ENCODE data around the gene HVCN1. TPM values are rescaled to one million over a fixed set of nuclear protein-coding genes. Genes with fewer than 3 reads are reported as not detected.
"Not testable (repeated sequence)": the region's sequence is repeated elsewhere in the genome, so short reads cannot be mapped to it uniquely, and the experiment has no call there.

HVCN1 gene, protein sequence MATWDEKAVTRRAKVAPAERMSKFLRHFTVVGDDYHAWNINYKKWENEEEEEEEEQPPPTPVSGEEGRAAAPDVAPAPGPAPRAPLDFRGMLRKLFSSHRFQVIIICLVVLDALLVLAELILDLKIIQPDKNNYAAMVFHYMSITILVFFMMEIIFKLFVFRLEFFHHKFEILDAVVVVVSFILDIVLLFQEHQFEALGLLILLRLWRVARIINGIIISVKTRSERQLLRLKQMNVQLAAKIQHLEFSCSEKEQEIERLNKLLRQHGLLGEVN
- total RNA-seq, result 1 to 10 TPM; 1.3 to 6.0 (median 1.9) TPM

DNA sequence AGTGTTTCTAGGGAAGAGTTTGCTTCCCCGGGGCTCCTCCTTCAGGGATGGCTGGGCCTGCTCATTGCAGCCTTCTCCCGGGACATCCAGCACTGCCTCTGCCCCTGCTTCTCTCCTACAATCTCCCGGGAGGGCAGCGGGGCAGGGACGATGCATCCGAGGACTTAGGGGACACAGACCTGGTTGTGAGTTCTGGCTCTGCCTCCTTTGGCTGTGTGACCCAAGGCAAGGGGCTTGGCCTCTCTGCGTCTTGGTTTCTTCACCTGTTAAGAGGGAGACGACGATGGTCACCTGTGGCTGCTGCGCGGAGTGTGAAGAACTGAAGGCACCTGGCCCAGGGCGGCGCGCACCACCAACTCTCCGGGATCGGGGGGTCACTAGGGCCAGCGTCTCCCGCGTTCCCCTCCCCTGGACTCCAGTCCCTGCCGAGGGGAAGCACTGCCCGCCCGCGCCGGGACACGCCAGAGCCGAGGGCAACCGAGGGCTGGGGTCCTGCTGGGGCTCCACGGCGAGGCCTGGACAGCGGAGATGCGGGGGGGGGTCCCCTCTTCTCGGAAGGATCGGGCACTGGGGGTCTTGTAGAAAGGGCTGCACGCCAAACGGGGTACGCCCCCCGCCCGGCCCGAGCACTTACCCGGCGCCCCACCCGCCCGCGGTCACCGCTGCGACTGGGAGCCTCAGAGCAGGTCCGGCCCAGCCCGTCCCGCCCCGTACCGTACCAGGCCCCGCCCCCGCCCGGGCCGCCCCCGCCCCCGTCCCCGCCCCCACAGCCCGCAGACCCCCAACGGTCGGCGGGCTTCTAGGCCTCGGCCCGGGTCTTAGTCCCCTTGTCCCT is at the start of gene HVCN1:
Gene HVCN1, minus strand, starts transcription at position 670 of the 835 bp plus-strand sequence. CDS start 5,870 bp downstream, outside the sequence.
- Histone ChIP-seq H3K36me3 (no peaks in the 10 kb centered on the region), H3K4me1 (peaks cover 23% of the 10 kb centered on the region), H3K27me3 (no peaks in the 10 kb centered on the region), H3K9me3 (no peaks in the 10 kb centered on the region), H3K27ac (peak within 1 kb of the TSS; percentile 67), H3K4me3 (peak within 1 kb of the TSS; percentile 78)
- WGBS, result 11% methylated on average over 3 of the region's 64 CpGs
- TF ChIP-seq, protein P1, sequence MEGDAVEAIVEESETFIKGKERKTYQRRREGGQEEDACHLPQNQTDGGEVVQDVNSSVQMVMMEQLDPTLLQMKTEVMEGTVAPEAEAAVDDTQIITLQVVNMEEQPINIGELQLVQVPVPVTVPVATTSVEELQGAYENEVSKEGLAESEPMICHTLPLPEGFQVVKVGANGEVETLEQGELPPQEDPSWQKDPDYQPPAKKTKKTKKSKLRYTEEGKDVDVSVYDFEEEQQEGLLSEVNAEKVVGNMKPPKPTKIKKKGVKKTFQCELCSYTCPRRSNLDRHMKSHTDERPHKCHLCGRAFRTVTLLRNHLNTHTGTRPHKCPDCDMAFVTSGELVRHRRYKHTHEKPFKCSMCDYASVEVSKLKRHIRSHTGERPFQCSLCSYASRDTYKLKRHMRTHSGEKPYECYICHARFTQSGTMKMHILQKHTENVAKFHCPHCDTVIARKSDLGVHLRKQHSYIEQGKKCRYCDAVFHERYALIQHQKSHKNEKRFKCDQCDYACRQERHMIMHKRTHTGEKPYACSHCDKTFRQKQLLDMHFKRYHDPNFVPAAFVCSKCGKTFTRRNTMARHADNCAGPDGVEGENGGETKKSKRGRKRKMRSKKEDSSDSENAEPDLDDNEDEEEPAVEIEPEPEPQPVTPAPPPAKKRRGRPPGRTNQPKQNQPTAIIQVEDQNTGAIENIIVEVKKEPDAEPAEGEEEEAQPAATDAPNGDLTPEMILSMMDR (IDR thresholded peaks at IDR 0.05), result no peak
- TF ChIP-seq POLR2A (IDR thresholded peaks at IDR 0.05) (no peak), POLR2AphosphoS5 (IDR thresholded peaks at IDR 0.05) (no peak), EP300 (IDR thresholded peaks at IDR 0.05) (no peak)
- peak in 1 of 2 donors; percentile 79 for DNase-seq (ENCODE audit: low spot score in 2 of 2)

DNA sequence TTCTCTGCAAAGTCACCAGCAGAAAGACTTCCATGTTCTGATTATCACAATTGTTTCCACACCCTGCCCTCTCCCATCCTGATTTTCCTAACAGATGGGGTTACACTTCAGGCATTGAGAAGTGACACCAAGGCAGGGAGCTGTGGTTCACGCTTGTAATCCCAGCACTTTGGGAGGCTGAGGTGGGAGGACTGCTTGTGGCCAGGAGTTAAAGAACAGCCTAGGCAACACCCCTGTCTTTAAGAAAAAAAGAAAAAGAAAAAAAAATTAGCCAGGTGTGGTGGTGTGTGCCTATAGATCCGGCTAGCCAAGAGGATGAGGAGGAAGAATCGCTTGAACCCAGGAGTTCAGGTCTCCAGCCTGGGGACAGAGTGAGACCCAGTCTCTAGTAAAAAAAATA is 48.6 kb upstream of the HVCN1 start:
- no peak for DNase-seq (ENCODE audit: low spot score in 2 of 2)
- H3K36me3 ChIP-seq, result no peaks in the 10 kb centered on the region
- H3K27me3 ChIP-seq, result no peaks in the 10 kb centered on the region
- H3K27ac ChIP-seq, result no peak overlapping the region
- peaks cover 54% of the 10 kb centered on the region for H3K4me1 ChIP-seq
- 63% methylated on average over 3 of the region's 3 CpGs for WGBS
- no peaks in the 10 kb centered on the region for H3K9me3 ChIP-seq
- no peak for TF ChIP-seq POLR2A (IDR thresholded peaks at IDR 0.05)
- TF ChIP-seq EP300 (IDR thresholded peaks at IDR 0.05), result no peak
- no peak for TF ChIP-seq POLR2AphosphoS5 (IDR thresholded peaks at IDR 0.05)
- TF ChIP-seq, protein P1 (IDR thresholded peaks at IDR 0.05), result no peak
- no peak overlapping the region for H3K4me3 ChIP-seq

DNA sequence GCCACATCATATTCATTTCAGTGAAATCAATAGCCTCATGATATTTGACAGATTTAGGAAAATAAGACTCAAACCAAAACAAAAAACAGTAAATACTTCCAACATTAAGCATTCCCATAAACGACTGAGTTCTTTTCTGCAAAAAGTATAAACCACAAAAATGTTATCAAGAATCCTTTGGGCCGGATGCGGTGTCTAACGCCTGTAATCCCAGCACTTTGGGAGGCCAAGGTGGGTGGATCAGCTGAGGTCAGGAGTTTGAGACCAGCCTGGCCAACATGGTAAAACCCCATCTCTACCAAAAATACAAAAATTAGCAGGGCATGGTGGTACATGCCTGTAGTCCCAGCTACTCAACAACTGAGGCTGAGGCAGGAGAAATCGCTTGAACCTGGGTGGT is 48.1 kb upstream of the HVCN1 start:
- 61% methylated on average over 5 of the region's 5 CpGs for WGBS
- H3K4me1 ChIP-seq, result peaks cover 58% of the 10 kb centered on the region
- not testable (repeated sequence) for H3K36me3 ChIP-seq; H3K27ac ChIP-seq; DNase-seq (ENCODE audit: low spot score in 2 of 2); H3K9me3 ChIP-seq; H3K27me3 ChIP-seq; H3K4me3 ChIP-seq

DNA sequence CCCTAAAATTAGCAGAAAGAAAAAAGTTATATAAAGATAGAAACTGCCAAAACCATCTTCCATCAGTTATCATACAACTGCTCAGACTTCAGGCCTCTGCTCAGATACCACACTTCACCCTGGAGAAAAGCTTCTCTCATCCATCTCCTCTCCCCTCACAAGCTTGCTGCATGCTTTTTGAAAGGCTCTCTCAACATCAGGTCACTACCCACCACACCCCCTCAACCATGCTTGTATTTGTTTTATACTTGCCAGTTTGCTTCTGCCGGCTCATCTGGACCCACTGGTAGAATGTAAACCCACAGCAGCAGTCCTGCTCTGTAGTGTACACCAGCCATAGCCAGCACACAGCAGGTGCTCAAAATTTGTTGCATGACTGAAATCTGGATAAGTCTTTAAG is 45.0 kb upstream of the HVCN1 start:
- no peak overlapping the region for H3K27ac ChIP-seq
- H3K9me3 ChIP-seq, result no peaks in the 10 kb centered on the region
- H3K27me3 ChIP-seq, result no peaks in the 10 kb centered on the region
- peaks cover 34% of the 10 kb centered on the region for H3K4me1 ChIP-seq
- 66% methylated on average over 1 of the region's 1 CpG for WGBS
- no peak for TF ChIP-seq POLR2AphosphoS5 (IDR thresholded peaks at IDR 0.05)
- TF ChIP-seq POLR2A (IDR thresholded peaks at IDR 0.05), result no peak
- TF ChIP-seq, protein P1 (IDR thresholded peaks at IDR 0.05), result no peak
- TF ChIP-seq EP300 (IDR thresholded peaks at IDR 0.05), result no peak
- peaks cover 30% of the 10 kb centered on the region for H3K36me3 ChIP-seq
- no peak overlapping the region for H3K4me3 ChIP-seq
- DNase-seq (ENCODE audit: low spot score in 2 of 2), result no peak

DNA sequence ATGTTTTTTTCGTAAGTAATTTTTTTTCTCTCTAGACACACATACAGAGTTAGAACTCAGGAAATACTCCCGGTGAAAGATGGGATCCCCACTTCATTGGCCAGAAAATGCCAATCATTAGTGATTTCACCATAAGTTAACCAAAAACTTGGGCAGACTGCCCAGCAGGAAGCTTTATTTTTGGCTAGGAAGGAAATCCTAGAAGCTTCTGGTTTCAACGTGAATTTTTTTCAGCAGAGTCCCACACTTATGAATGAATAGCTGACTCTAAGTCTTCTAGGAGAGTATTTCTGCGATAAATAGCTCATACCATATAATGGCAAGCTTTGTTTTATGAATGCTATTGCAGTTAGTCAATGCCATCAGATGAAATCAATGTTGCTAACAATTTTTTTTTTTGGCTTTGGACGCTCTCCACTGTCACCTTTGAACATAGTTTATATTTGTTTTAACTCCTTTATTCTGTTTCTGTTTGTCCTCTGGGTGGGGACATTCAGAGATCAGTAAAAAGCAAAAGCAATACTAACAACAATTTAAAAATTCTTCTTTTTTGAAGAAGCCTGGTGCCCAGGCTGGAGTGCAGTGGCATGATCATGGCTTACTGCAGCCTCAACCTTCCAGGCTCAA is 44.3 kb upstream of the HVCN1 start:
- no peak for DNase-seq (ENCODE audit: low spot score in 2 of 2)
- H3K36me3 ChIP-seq, result peaks cover 36% of the 10 kb centered on the region
- H3K4me1 ChIP-seq, result peaks cover 28% of the 10 kb centered on the region
- H3K27ac ChIP-seq, result no peak overlapping the region
- no peaks in the 10 kb centered on the region for H3K27me3 ChIP-seq
- no peak for TF ChIP-seq EP300 (IDR thresholded peaks at IDR 0.05)
- TF ChIP-seq POLR2AphosphoS5 (IDR thresholded peaks at IDR 0.05), result no peak
- no peak for TF ChIP-seq POLR2A (IDR thresholded peaks at IDR 0.05)
- TF ChIP-seq, protein P1 (IDR thresholded peaks at IDR 0.05), result no peak
- 41% methylated on average over 5 of the region's 5 CpGs for WGBS
- H3K9me3 ChIP-seq, result no peaks in the 10 kb centered on the region
- no peak overlapping the region for H3K4me3 ChIP-seq
